ENCODE data around the gene TMOD1.

DNA sequence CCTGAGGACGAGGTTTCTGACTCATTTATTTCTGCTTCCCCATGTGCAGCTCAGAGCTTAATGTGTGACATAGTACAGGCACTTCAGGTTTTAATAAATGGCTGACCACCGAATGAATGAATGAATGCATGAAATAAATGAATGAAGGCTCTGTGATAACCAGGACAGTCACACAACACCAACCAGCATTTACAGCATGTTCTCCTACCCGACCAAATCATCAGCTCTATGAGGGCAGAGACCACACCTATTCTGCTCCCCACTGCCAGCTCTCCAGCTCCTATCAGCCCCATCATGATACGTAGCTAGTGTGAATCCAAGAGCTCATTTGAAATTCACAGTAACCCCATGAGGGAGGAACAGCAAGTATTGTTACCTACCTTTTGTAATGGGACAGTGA lies 4.8 kb downstream of the TMOD1 start:
- TF ChIP-seq, protein P1, sequence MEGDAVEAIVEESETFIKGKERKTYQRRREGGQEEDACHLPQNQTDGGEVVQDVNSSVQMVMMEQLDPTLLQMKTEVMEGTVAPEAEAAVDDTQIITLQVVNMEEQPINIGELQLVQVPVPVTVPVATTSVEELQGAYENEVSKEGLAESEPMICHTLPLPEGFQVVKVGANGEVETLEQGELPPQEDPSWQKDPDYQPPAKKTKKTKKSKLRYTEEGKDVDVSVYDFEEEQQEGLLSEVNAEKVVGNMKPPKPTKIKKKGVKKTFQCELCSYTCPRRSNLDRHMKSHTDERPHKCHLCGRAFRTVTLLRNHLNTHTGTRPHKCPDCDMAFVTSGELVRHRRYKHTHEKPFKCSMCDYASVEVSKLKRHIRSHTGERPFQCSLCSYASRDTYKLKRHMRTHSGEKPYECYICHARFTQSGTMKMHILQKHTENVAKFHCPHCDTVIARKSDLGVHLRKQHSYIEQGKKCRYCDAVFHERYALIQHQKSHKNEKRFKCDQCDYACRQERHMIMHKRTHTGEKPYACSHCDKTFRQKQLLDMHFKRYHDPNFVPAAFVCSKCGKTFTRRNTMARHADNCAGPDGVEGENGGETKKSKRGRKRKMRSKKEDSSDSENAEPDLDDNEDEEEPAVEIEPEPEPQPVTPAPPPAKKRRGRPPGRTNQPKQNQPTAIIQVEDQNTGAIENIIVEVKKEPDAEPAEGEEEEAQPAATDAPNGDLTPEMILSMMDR (conservative IDR thresholded peaks at IDR 0.05; ENCODE audit: low read depth in 2 of 2), result no peak
- no peak for TF ChIP-seq JUNB (IDR thresholded peaks at IDR 0.05; ENCODE audit: unreplicated experiment)

Measured in GM23338 (cell line).